DOHH2 (cell line): ENCODE data around the gene CYP2D6.

Experiments
- EZH2phosphoT487 ChIP-seq: fragments of 200-600 bp; sonication (generic); IDR thresholded peaks from 2 replicates; pipeline ENCODE4 v1.6.1; 2017; ENCODE audit warnings: borderline replicate concordance, mild to moderate bottlenecking, antibody characterized with exemption, low read length, moderate library complexity, mixed read lengths
- TF ChIP-seq, protein P1 (sequence below): fragments of 200-600 bp; sonication (generic); IDR thresholded peaks from one replicate; pipeline ENCODE4 v1.5.1; 2014; ENCODE audit warnings: antibody characterized with exemption, mild to moderate bottlenecking, low read depth, low read length; ENCODE audit not compliant: poor library complexity, severe bottlenecking

DNA sequence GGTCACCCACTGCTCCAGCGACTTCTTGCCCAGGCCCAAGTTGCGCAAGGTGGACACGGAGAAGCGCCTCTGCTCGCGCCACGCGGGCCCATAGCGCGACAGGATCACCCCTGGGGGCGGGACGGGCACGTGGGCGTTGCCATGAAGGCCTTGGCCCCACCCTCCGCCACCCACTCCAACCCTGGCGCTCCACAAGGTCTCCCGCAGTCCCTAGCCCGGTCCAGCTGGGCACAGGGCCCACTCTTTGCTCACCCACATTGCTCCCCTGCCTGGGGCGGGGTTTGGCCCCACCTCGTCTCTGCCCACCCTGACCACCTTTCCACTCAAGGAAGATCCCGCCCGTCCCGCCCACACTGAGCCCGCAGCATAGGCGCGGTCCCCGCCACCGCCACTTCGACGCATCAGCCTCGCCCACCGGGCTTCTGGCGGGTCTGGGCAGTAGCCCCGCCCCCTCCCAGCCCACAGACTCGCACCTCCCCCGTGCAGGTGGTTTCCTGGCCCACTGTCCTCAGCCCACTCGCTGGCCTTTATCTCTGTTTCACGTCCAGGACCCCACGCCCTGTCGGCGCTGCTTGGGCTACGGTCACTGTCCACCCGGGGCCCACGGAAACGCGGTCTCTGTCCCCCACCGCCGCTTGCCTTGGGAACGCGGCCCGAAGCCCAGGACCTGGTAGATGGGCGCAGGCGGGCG is 12.3 kb upstream of the CYP2D6 start:
- TF ChIP-seq, protein P1, sequence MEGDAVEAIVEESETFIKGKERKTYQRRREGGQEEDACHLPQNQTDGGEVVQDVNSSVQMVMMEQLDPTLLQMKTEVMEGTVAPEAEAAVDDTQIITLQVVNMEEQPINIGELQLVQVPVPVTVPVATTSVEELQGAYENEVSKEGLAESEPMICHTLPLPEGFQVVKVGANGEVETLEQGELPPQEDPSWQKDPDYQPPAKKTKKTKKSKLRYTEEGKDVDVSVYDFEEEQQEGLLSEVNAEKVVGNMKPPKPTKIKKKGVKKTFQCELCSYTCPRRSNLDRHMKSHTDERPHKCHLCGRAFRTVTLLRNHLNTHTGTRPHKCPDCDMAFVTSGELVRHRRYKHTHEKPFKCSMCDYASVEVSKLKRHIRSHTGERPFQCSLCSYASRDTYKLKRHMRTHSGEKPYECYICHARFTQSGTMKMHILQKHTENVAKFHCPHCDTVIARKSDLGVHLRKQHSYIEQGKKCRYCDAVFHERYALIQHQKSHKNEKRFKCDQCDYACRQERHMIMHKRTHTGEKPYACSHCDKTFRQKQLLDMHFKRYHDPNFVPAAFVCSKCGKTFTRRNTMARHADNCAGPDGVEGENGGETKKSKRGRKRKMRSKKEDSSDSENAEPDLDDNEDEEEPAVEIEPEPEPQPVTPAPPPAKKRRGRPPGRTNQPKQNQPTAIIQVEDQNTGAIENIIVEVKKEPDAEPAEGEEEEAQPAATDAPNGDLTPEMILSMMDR: no peak
- no peak for TF ChIP-seq EZH2phosphoT487
